ENCODE data around the gene HCLS1. TPM values are rescaled to one million over a fixed set of nuclear protein-coding genes. Genes with fewer than 3 reads are reported as not detected.

The HCLS1 gene
- total RNA-seq, 1 donor from 2014 or later = 0.12 TPM

DNA sequence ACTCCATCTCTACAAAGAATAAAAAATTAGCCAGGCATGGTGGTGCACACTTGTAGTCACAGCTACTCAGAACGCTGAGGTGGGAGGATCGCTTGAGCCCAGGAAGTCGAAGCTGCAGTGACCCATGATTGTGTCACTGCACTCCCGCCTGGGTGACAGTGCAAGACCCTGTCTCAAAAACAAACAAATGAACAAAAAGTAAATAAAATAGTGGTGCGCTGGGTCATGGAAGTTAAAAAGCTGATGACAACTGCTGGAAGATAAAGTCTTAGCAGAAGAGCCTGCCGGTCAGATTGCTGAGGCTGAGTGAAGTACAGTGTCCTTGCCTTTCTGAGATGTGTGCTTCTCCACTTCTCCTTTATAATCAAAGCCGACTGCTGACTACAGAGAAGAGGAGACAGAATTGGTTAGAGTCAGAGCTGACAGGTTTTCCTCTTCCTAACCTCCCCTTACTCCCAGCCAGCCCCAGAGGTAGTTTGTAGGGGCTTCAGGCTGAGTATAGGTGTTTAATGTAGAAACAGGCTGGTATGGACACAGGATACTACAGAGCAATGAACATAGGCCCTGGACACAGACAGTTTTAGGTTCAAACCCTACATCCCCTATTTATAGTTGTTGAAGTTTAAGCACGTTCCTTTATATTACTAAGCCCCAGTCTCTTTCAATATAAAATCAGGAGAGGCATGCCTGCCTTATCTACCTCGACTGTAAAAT lies 17.9 kb downstream of the HCLS1 start:
- TF ChIP-seq CTCF (conservative IDR thresholded peaks at IDR 0.05; ENCODE audit: low read depth, low read length) = no peak
- no peak overlapping the region for H3K4me3 ChIP-seq (ENCODE audit: low read depth, low read length)

DNA sequence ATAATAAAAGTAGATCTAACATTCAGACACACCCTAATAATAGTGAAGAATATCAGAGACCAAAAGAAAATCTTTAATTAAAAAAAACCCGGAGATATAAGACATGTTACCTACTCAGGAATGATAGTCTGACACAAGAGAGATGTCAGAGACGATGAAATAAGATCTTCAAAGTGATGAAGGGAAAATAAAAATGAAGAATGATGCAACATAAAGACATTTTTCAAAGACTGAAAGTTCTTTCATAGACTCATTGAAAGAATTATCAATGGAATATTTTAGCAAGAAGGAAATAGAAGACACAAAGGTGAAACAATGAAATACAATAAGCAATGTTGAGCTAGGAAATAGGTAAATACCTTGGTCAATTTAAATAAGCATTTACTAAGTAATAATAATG lies 19.6 kb downstream of the HCLS1 start:
- TF ChIP-seq CTCF (conservative IDR thresholded peaks at IDR 0.05; ENCODE audit: low read depth, low read length) = no peak
- no peak for DNase-seq (ENCODE audit: low read depth)
- H3K4me3 ChIP-seq (ENCODE audit: low read depth, low read length) = no peak overlapping the region

More for the DNA sequence above, 17.9 kb downstream of the HCLS1 start:
- no peak for DNase-seq (ENCODE audit: low read depth)

DNA sequence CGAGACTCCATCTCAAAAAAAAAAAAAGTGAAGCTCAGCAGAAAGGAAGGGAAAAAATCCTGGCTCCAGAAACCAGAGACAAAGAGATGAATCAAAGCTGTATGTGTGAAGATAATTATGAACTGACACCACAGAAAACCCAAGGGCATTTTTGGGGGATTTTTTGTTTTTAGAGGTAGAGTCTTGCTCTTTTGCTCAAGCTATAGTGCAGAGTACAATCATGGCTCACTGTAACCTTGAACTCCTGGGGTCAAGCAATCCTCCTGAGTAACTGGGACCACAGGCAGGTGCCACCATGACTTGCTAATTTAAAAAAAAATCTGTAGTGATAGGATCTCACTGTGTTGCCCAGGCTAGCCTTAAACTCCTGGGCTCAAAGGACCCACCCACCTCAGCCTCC lies 22.8 kb downstream of the HCLS1 start:
- no peak for TF ChIP-seq CTCF (conservative IDR thresholded peaks at IDR 0.05; ENCODE audit: low read depth, low read length)
- H3K4me3 ChIP-seq (ENCODE audit: low read depth, low read length) = no peak overlapping the region

DNA sequence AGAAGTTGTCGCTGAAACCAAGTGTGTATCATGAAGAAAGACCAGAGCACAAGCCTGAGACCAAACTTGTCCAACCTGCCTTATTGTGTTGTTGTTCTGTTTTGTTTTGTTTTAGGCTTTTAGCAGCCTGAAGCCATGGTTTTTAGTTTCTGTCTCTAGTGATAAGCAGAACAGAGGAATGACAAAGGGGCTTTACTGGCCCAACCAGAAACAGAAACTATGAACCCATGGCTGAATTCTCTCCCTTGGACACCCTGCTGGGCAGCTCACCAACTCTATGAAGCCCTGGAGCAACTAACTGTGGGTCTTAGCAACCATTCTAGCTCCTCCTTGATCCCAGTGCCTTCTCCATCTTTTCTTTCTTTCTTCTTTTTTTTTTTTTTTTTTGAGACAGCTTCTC lies 30.3 kb downstream of the HCLS1 start:
- no peak for TF ChIP-seq CTCF (conservative IDR thresholded peaks at IDR 0.05; ENCODE audit: low read depth, low read length)
- no peak for DNase-seq (ENCODE audit: low read depth)
- no peak overlapping the region for H3K4me3 ChIP-seq (ENCODE audit: low read depth, low read length)

More for the DNA sequence above, 22.8 kb downstream of the HCLS1 start:
- DNase-seq (ENCODE audit: low read depth) = no peak

GRCh38 chr3:121629601-121630000 lies 31.1 kb downstream of the HCLS1 start:
- no peak for DNase-seq (ENCODE audit: low read depth)
- no peak for TF ChIP-seq CTCF (conservative IDR thresholded peaks at IDR 0.05; ENCODE audit: low read depth, low read length)
- no peak overlapping the region for H3K4me3 ChIP-seq (ENCODE audit: low read depth, low read length)

DNA sequence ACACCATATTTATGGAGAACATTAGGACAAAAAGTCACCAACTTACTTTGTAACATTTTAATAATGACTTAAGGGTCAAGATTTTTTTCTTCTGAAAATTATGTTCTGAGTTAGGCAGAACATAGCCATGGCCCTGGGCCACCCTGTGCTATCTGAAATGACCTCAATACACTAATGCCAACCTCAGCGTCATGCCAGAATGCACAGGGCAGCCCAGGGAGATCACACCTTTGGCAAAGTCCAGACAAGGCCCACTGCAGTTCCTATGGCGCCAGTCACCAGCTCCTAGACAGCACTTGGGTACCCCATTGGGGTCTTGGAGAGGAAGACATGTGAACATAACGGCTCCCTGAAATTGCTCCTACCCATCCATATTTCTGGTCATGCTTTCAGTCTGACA lies 33.1 kb downstream of the HCLS1 start:
- no peak for TF ChIP-seq CTCF (conservative IDR thresholded peaks at IDR 0.05; ENCODE audit: low read depth, low read length)
- H3K4me3 ChIP-seq (ENCODE audit: low read depth, low read length) = no peak overlapping the region
- no peak for DNase-seq (ENCODE audit: low read depth)

GRCh38 chr3:121627211-121627610 lies 33.5 kb downstream of the HCLS1 start:
- DNase-seq (ENCODE audit: low read depth) = no peak
- H3K4me3 ChIP-seq (ENCODE audit: low read depth, low read length) = no peak overlapping the region
- TF ChIP-seq CTCF (conservative IDR thresholded peaks at IDR 0.05; ENCODE audit: low read depth, low read length) = no peak
